GM12878 (cell line): ENCODE measurements around the gene PTK6.

Source experiments
- ESRRA ChIP-seq: IDR thresholded peaks from 2 replicates; pipeline ENCODE4 v1.6.1; 2012; ENCODE audit warnings: mild to moderate bottlenecking, low read length, improper control_type of control experiment
- NFIC ChIP-seq: IDR thresholded peaks from 2 replicates; pipeline ENCODE4 v1.6.1; 2012; ENCODE audit warnings: low read depth, mild to moderate bottlenecking, inconsistent platforms, low read length, moderate library complexity
- NFYA ChIP-seq: IDR thresholded peaks from 2 replicates; pipeline ENCODE4 v1.6.1; 2011; ENCODE audit warnings: low read depth, mild to moderate bottlenecking, low read length, improper control_type of control experiment, borderline replicate concordance
- SIN3A ChIP-seq: IDR thresholded peaks from 2 replicates; pipeline ENCODE4 v1.6.1; 2012; ENCODE audit warnings: low read depth, low read length, improper control_type of control experiment
- SRF ChIP-seq, 2 experiments: IDR thresholded peaks; 2 replicates each; pipeline ENCODE4 v1.6.1; 2011; ENCODE audit warnings: low read depth in 2 of 2, low read length in 2 of 2, mild to moderate bottlenecking in 1 of 2, moderate library complexity in 1 of 2
- TF ChIP-seq, protein P1 (sequence below), 3 experiments: IDR thresholded peaks in 2 of 3; conservative IDR thresholded peaks in 1 of 3; 2 replicates each; pipeline ENCODE4 v1.5.1; 2011; ENCODE audit warnings: low read depth in 3 of 3, low read length in 3 of 3, mild to moderate bottlenecking in 3 of 3, control low read depth in 2 of 3, moderate library complexity in 2 of 3, inconsistent platforms in 1 of 3, mixed read lengths in 1 of 3; ENCODE audit not compliant: control insufficient read depth in 2 of 3, insufficient read depth in 1 of 3; ENCODE audit errors: extremely low read depth in 1 of 3
- TF ChIP-seq, protein P2 (sequence below): fragments of 450-650 bp; IDR thresholded peaks from 2 replicates; pipeline ENCODE4 v1.6.1; 2017; ENCODE audit warnings: antibody characterized with exemption, mild to moderate bottlenecking, moderate library complexity
- TF ChIP-seq, protein P3 (sequence below): fragments of 450-650 bp; IDR thresholded peaks from 2 replicates; pipeline ENCODE4 v1.6.1; 2016; ENCODE audit warnings: mild to moderate bottlenecking
- TF ChIP-seq, protein P4 (sequence below): IDR thresholded peaks from 2 replicates; pipeline ENCODE4 v1.6.1; 2012; ENCODE audit warnings: low read depth, low read length, improper control_type of control experiment

DNA sequence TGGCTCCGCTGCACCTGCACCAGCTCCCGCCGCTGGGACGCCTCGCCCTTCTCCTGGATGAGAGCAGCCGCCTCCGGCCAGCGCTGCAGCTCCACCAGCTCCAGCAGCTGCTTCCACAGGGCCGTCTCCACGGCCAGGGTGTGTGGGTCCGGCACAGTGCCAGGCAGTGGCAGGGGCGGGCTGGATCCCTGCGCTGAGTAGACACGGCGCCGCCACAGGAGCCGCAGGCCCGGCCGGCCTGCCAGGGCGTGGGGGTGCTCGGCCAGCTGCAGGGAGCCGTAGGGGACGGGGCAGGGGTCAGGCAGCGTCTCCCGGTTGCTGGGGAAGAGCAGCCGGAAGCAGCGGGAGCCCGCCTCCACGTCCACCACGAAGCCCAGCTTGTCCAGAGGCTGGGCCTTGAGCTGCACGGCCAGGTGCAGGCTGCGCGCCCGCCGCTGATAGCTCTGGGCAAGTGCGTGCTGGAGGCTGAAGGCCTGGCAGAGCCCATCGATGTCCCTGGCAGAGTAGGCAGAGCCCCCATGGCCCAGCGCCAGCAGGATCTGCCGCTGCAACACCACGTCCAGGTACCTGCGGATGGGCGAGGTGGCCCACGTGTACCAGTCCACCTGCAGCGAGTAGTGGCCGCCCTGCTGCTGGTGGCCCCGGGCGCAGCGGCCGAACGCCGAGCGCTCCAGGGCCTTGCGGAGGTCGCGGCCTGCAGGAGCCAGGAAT lies 26.2 kb upstream of the PTK6 start:
- TF ChIP-seq, protein P1, sequence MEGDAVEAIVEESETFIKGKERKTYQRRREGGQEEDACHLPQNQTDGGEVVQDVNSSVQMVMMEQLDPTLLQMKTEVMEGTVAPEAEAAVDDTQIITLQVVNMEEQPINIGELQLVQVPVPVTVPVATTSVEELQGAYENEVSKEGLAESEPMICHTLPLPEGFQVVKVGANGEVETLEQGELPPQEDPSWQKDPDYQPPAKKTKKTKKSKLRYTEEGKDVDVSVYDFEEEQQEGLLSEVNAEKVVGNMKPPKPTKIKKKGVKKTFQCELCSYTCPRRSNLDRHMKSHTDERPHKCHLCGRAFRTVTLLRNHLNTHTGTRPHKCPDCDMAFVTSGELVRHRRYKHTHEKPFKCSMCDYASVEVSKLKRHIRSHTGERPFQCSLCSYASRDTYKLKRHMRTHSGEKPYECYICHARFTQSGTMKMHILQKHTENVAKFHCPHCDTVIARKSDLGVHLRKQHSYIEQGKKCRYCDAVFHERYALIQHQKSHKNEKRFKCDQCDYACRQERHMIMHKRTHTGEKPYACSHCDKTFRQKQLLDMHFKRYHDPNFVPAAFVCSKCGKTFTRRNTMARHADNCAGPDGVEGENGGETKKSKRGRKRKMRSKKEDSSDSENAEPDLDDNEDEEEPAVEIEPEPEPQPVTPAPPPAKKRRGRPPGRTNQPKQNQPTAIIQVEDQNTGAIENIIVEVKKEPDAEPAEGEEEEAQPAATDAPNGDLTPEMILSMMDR (IDR thresholded peaks at IDR 0.05 in 2 of 3, conservative IDR thresholded peaks at IDR 0.05 in 1 of 3; ENCODE audit: control insufficient read depth in 2 of 3, extremely low read depth in 1 of 3, insufficient read depth in 1 of 3, low read depth in 3 of 3, low read length in 3 of 3): no peak
- no peak for TF ChIP-seq SRF (IDR thresholded peaks at IDR 0.05; ENCODE audit: low read depth in 2 of 2, low read length in 2 of 2)
- TF ChIP-seq, protein P2, sequence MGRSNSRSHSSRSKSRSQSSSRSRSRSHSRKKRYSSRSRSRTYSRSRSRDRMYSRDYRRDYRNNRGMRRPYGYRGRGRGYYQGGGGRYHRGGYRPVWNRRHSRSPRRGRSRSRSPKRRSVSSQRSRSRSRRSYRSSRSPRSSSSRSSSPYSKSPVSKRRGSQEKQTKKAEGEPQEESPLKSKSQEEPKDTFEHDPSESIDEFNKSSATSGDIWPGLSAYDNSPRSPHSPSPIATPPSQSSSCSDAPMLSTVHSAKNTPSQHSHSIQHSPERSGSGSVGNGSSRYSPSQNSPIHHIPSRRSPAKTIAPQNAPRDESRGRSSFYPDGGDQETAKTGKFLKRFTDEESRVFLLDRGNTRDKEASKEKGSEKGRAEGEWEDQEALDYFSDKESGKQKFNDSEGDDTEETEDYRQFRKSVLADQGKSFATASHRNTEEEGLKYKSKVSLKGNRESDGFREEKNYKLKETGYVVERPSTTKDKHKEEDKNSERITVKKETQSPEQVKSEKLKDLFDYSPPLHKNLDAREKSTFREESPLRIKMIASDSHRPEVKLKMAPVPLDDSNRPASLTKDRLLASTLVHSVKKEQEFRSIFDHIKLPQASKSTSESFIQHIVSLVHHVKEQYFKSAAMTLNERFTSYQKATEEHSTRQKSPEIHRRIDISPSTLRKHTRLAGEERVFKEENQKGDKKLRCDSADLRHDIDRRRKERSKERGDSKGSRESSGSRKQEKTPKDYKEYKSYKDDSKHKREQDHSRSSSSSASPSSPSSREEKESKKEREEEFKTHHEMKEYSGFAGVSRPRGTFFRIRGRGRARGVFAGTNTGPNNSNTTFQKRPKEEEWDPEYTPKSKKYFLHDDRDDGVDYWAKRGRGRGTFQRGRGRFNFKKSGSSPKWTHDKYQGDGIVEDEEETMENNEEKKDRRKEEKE: no peak
- TF ChIP-seq SIN3A: no peak
- no peak for TF ChIP-seq NFYA
- TF ChIP-seq NFIC: no peak
- TF ChIP-seq, protein P3, sequence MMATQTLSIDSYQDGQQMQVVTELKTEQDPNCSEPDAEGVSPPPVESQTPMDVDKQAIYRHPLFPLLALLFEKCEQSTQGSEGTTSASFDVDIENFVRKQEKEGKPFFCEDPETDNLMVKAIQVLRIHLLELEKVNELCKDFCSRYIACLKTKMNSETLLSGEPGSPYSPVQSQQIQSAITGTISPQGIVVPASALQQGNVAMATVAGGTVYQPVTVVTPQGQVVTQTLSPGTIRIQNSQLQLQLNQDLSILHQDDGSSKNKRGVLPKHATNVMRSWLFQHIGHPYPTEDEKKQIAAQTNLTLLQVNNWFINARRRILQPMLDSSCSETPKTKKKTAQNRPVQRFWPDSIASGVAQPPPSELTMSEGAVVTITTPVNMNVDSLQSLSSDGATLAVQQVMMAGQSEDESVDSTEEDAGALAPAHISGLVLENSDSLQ: no peak
- TF ChIP-seq ESRRA: no peak
- TF ChIP-seq, protein P4, sequence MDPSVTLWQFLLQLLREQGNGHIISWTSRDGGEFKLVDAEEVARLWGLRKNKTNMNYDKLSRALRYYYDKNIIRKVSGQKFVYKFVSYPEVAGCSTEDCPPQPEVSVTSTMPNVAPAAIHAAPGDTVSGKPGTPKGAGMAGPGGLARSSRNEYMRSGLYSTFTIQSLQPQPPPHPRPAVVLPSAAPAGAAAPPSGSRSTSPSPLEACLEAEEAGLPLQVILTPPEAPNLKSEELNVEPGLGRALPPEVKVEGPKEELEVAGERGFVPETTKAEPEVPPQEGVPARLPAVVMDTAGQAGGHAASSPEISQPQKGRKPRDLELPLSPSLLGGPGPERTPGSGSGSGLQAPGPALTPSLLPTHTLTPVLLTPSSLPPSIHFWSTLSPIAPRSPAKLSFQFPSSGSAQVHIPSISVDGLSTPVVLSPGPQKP: no peak
